Calu3 (cell line): ENCODE measurements around the gene COMTD1. TPM values are rescaled to one million over a fixed set of nuclear protein-coding genes. Genes with fewer than 3 reads are reported as not detected.
A peak's percentile ranks its signal among the peaks of the same experiment; 100 is the strongest.
"Not testable (repeated sequence)": the region's sequence is repeated elsewhere in the genome, so short reads cannot be mapped to it uniquely, and the experiment has no call there.

Experiments
- BruUV-seq: library from RNA; stranded (reverse); fragments of 400-500 nt; replicated peaks from 2 replicates; lab custom pipeline; 2021; lab: Mats Ljungman, UMichigan
- CTCF ChIA-PET: fragments of 300-600 bp; sonication (Branson Sonifier 250); formaldehyde crosslinking; loops from one replicate; lab custom pipeline; 2022; ENCODE audit warnings: antibody characterized with exemption; lab: Charles Lee
- DNase-seq: peaks from one replicate; pipeline ENCODE4 v3.0.0; 2022
- H3K27ac Mint-ChIP-seq: one replicate; pipeline ENCODE4 v1.8.0; 2022; ENCODE audit warnings: mixed read lengths; ENCODE audit not compliant: unreplicated experiment
- H3K27me3 Mint-ChIP-seq: one replicate; pipeline ENCODE4 v1.8.0; 2022; ENCODE audit warnings: mixed read lengths; ENCODE audit not compliant: unreplicated experiment
- H3K36me3 Mint-ChIP-seq: one replicate; pipeline ENCODE4 v1.8.0; 2022; ENCODE audit warnings: mild to moderate bottlenecking, moderate library complexity, mixed read lengths; ENCODE audit not compliant: insufficient read depth, unreplicated experiment
- H3K4me1 Mint-ChIP-seq: one replicate; pipeline ENCODE4 v1.8.0; 2022; ENCODE audit warnings: mild to moderate bottlenecking, low read depth, mixed read lengths; ENCODE audit not compliant: unreplicated experiment
- H3K4me3 Mint-ChIP-seq: one replicate; pipeline ENCODE4 v1.8.0; 2022; ENCODE audit warnings: mild to moderate bottlenecking, low read depth, moderate library complexity, mixed read lengths; ENCODE audit not compliant: unreplicated experiment
- H3K9me3 Mint-ChIP-seq: one replicate; pipeline ENCODE4 v1.8.0; 2022; ENCODE audit warnings: low read depth, mixed read lengths; ENCODE audit not compliant: unreplicated experiment
- CTCF ChIP-seq: fragments of 200-600 bp; IDR thresholded peaks from one replicate; pipeline ENCODE4 v1.8.0; 2022; ENCODE audit warnings: antibody characterized with exemption; ENCODE audit not compliant: unreplicated experiment
- intact Hi-C: fragments of 100-400 bp; cut with micrococcal nuclease; formaldehyde crosslinking; loops from one replicate; pipeline ENCODE4 v1.10.0; 2022; ENCODE audit not compliant: unreplicated experiment
- total RNA-seq: library from RNA; stranded (reverse); gene quantifications from 2 replicates; pipeline ENCODE4 v1.2.3, GENCODE V29; 2022

The COMTD1 gene
- total RNA-seq, 1 experiment from 2014 or later = 52.4 TPM

DNA sequence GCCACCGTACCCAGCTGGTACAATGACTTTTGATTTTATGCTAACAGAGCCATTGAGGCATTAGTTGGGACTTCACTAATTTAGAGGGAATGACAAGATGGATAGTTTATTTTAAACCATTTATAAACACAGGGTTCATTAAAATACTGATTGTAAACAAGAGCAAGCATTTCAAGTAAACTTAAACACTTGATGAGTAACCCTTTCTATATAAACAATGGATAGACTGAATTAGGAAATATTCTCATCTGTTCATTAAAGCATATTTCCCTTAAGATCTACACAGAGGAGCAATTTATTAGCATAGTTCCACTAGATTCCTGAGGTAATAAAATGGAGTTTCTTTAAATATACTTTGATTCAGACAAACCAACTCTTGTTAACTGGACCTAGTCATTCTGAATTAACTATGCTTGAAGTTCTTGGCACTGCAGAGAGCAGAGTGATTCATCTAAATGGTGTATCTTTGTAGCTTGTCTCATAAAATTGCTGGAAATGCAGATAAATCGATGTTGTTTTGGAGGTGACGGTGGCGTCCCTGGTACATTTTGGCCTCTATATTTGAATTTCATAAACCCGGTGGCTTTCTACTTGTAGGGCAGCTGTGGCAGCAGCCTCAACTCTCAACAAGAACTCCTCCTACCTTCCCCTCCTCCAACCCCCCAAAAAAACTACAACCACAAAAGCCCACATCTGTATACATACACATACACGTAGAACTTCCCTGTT lies 40.6 kb downstream of the COMTD1 start:
- no peak for DNase-seq
- intact Hi-C loops = no loop called here
- no peak overlapping the region for H3K4me3 Mint-ChIP-seq
- H3K27ac Mint-ChIP-seq = no peak overlapping the region
- CTCF ChIA-PET = interaction anchor here (0.9 kb wide), 1 partner anchor 16 kb away, joined by 6 read pairs; no protein-coding TSS in a partner anchor
- peaks cover 8% of the 10 kb centered on the region for H3K4me1 Mint-ChIP-seq
- TF ChIP-seq CTCF = no peak
- no peaks in the 10 kb centered on the region for H3K27me3 Mint-ChIP-seq
- H3K36me3 Mint-ChIP-seq = no peaks in the 10 kb centered on the region
- H3K9me3 Mint-ChIP-seq = no peaks in the 10 kb centered on the region
- BruUV-seq = no TSS peak

GRCh38 chr10:75194625-75195024 lies 41.1 kb downstream of the COMTD1 start:
- DNase-seq, H3K4me3 Mint-ChIP-seq, H3K4me1 Mint-ChIP-seq, H3K27ac Mint-ChIP-seq, intact Hi-C loops, BruUV-seq, H3K27me3 Mint-ChIP-seq, H3K36me3 Mint-ChIP-seq, H3K9me3 Mint-ChIP-seq: not testable (repeated sequence)
- CTCF ChIA-PET = interaction anchor here (0.6 kb wide), 2 partner anchors 14 to 47 kb away, joined by 3 to 4 read pairs; no protein-coding TSS in a partner anchor

DNA sequence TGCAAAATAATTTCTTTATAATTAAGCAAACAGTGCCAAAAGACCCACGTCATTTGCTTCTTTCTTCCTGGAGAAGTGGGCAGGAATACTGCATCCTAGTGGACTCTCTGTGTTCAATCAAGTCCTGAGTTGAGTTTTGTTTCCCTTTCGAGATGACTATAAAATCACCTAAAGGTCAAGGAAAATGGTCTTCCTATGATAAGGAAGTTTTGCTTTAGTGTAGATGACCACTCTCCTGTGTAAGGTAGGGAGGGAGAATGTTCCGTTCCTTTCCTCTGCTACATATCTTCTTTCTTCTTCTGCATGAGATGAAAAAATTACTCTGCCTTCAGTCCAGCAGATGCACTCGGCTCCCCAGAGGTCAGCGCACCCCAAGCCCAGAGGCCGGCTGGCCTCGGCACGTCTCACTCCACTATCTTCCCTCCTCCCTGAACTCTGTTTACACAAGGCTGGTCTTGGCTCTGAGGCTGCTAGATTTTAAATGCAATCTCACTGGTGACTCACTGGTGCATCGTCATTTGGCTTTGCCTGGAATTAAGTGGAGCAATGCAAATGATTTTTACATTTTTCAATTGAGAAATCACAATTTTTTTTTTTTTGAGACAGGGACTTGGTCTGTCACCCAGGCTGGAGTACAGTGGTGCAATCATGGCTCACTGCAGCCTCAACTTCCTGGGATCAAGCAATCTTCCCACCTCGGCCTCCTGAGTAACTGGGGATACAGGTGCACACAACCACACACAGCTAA lies 43.8 kb downstream of the COMTD1 start:
- Mint-ChIP-seq H3K36me3 (no peaks in the 10 kb centered on the region), H3K9me3 (no peaks in the 10 kb centered on the region), H3K4me3 (peak overlapping the region; percentile 28), H3K27ac (peak overlapping the region; percentile 35), H3K4me1 (peaks cover 8% of the 10 kb centered on the region), H3K27me3 (no peaks in the 10 kb centered on the region)
- no TSS peak for BruUV-seq
- no peak for TF ChIP-seq CTCF
- CTCF ChIA-PET = interaction anchor here (0.9 kb wide), 1 partner anchor 44 kb away, joined by 4 read pairs; the partner anchor contains the start of gene COMTD1
- peak; percentile 58 for DNase-seq
- intact Hi-C loops = no loop called here

DNA sequence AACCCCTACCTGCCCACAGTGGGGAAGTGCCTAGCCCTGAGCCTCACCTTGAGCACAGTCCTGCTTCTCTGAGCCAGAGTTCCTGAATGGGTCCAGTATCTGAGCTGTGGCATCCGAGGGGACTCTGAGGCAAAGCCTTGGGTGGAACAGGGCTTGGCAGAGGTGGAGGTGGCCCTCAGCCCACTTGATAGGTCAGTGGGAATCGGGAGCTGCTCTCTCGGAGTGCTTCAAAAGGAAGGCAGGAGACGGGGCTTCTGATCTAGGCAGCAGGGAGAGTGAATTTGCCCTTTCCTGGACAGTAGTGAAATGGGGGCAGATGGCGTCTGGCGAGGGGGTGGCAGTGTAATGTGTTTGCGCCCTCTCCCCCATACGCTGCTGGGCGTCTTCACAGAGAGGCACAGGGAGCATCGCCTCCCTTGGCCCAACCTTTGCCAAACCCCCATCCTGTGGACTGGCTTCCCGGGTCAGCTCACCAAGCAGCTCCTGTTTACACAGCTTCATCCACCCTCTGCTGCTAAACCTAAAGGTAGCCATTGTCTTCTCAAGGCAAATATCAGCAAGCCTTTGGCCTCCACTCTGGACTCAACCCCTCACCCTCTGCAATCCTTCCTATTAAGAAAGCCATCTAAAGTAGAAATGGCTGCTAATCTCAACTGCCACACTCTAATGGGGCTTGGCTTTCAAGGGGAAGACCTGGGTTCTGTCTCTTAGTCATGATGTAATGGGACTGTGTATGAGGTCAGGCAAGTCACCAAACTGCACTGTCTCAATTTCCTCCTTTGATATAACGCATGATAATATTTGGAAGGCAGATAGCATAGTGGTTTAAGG lies 46.3 kb downstream of the COMTD1 start:
- Mint-ChIP-seq H3K4me3 (no peak overlapping the region), H3K36me3 (no peaks in the 10 kb centered on the region), H3K27ac (no peak overlapping the region), H3K9me3 (no peaks in the 10 kb centered on the region), H3K4me1 (peaks cover 8% of the 10 kb centered on the region), H3K27me3 (no peaks in the 10 kb centered on the region)
- TF ChIP-seq CTCF = no peak
- no peak for DNase-seq
- no TSS peak for BruUV-seq
- CTCF ChIA-PET = interaction anchor here (3.0 kb wide), 1 partner anchor 42 kb away, joined by 49 read pairs; no protein-coding TSS in a partner anchor
- intact Hi-C loops = loop anchor here (5.0 kb wide), 1 partner anchor 1358 kb away; no protein-coding TSS in a partner anchor

- H3K36me3 Mint-ChIP-seq, H3K27ac Mint-ChIP-seq, H3K27me3 Mint-ChIP-seq, DNase-seq, H3K4me3 Mint-ChIP-seq, BruUV-seq, H3K4me1 Mint-ChIP-seq, H3K9me3 Mint-ChIP-seq: not testable (repeated sequence)
- intact Hi-C loops = loop anchor here (1.0 to 5.0 kb wide), 3 partner anchors 42 to 1359 kb away; no protein-coding TSS in a partner anchor
- CTCF ChIA-PET = interaction anchor here (0.6 to 3.0 kb wide), 8 partner anchors 9 to 47 kb away, joined by 3 to 67 read pairs (median 7); partner anchors contain the start of genes COMTD1 and VDAC2
Measured at GRCh38 chr10:75188522-75188921, 47.2 kb downstream of the COMTD1 start.
